H1 (cell line): ENCODE results near the gene MAP4K4. TPM values are rescaled to one million over a fixed set of nuclear protein-coding genes. Genes with fewer than 3 reads are reported as not detected.

Source experiments
- CTCF ChIA-PET: fragments of 300-600 bp; sonication (Branson Sonifier 250); formaldehyde crosslinking; loops from one replicate; lab custom pipeline; 2021; ENCODE audit not compliant: partially characterized antibody; lab: Charles Lee
- POLR2A ChIA-PET: fragments of 300-600 bp; sonication (Branson Sonifier 250); formaldehyde crosslinking; loops from one replicate; lab custom pipeline; 2021; ENCODE audit warnings: inconsistent platforms; ENCODE audit not compliant: partially characterized antibody; lab: Charles Lee
- DNase-seq, 2 experiments: peaks; one replicate each; pipeline versions ENCODE4 v3.0.0 to v3.0.0-alpha.2; 2010 to 2022; ENCODE audit warnings: low spot score in 2 of 2, low read depth in 1 of 2, mixed read lengths in 1 of 2
- FAIRE-seq: peaks from 2 replicates; lab custom pipeline; 2011; peaks lifted over from hg19 to GRCh38; lab: Jason Lieb, UNC
- H2AFZ ChIP-seq: 2 replicates; pipeline ENCODE4 v1.8.1; 2012; ENCODE audit warnings: low read length, inconsistent platforms
- H2AK5ac ChIP-seq: 2 replicates; pipeline ENCODE4 v1.6.1; 2013; ENCODE audit warnings: low read depth, low read length
- H2BK120ac ChIP-seq: replicated peaks from 2 replicates; pipeline ENCODE3; 2013; ENCODE audit warnings: low read depth, low read length, inconsistent platforms
- H2BK12ac ChIP-seq: 2 replicates; pipeline ENCODE4 v1.6.1; 2013; ENCODE audit warnings: low read depth, low read length
- H2BK15ac ChIP-seq: 2 replicates; pipeline ENCODE4 v1.6.1; 2013; ENCODE audit warnings: low read length
- H2BK20ac ChIP-seq: 2 replicates; pipeline ENCODE4 v1.6.1; 2013; ENCODE audit warnings: low read length
- H2BK5ac ChIP-seq: 2 replicates; pipeline ENCODE4 v1.6.1; 2013; ENCODE audit warnings: low read depth, low read length
- H3K14ac ChIP-seq: 2 replicates; pipeline ENCODE4 v1.6.1; 2013; ENCODE audit warnings: inconsistent platforms; ENCODE audit not compliant: insufficient read length
- H3K18ac ChIP-seq: 2 replicates; pipeline ENCODE4 v1.6.1; 2013; ENCODE audit warnings: low read length; ENCODE audit errors: extremely low read depth
- H3K23ac ChIP-seq: 2 replicates; pipeline ENCODE4 v1.6.1; 2013; ENCODE audit warnings: inconsistent platforms; ENCODE audit not compliant: insufficient read length
- H3K23me2 ChIP-seq: 2 replicates; pipeline ENCODE4 v1.6.1; 2013; ENCODE audit warnings: low read depth, low read length
- H3K27ac ChIP-seq: 2 replicates; pipeline ENCODE4 v1.6.1; 2011; ENCODE audit warnings: low read depth, low read length, inconsistent platforms
- H3K27me3 ChIP-seq, 4 experiments: replicated peaks in 1 of 4; 1 replicate in 1 of 4; 2 replicates in 3 of 4; pipeline versions ENCODE4 v1.6.1 to v1.8.1; 2011 to 2013; ENCODE audit warnings: low read length in 3 of 4, mild to moderate bottlenecking in 3 of 4, inconsistent platforms in 2 of 4, mixed read lengths in 2 of 4, moderate library complexity in 1 of 4; ENCODE audit not compliant: control insufficient read depth in 3 of 4, insufficient read depth in 3 of 4; ENCODE audit errors: extremely low read depth in 1 of 4
- H3K36me3 ChIP-seq, 4 experiments: 2 replicates each; pipeline versions ENCODE4 v1.6.1 to v1.8.1; 2011 to 2013; ENCODE audit warnings: mild to moderate bottlenecking in 4 of 4, low read length in 3 of 4, moderate library complexity in 2 of 4, control low read depth in 1 of 4, inconsistent platforms in 1 of 4; ENCODE audit not compliant: insufficient read depth in 4 of 4, control insufficient read depth in 2 of 4
- H3K4ac ChIP-seq: replicated peaks from 2 replicates; pipeline ENCODE3; 2013; ENCODE audit warnings: low read length, low read depth, mixed read lengths, inconsistent platforms; ENCODE audit not compliant: insufficient read length
- H3K4me1 ChIP-seq, 4 experiments: replicated peaks in 1 of 4; 1 replicate in 1 of 4; 2 replicates in 3 of 4; pipeline versions ENCODE4 v1.6.1 to v1.8.1; 2011 to 2013; ENCODE audit warnings: low read length in 3 of 4, inconsistent platforms in 2 of 4, mixed read lengths in 1 of 4; ENCODE audit not compliant: insufficient read depth in 4 of 4, control insufficient read depth in 3 of 4
- H3K4me2 ChIP-seq, 2 experiments: 2 replicates each; pipeline versions ENCODE4 v1.6.1 to v1.8.1; 2011 to 2013; ENCODE audit warnings: low read depth in 2 of 2, low read length in 2 of 2, control low read depth in 1 of 2, inconsistent platforms in 1 of 2, mild to moderate bottlenecking in 1 of 2; ENCODE audit not compliant: insufficient read depth in 1 of 2
- H3K4me3 ChIP-seq, 4 experiments: fragments of 200-600, 300-600 bp in 1 of 4; sonication (generic), shearing (Covaris generic), sonication (Bioruptor Twin) in 1 of 4; 2 replicates each; pipeline versions ENCODE4 v1.5.1 to v1.8.1; 2011 to 2016; ENCODE audit warnings: low read length in 4 of 4, low read depth in 3 of 4, control low read depth in 2 of 4, inconsistent platforms in 2 of 4, mild to moderate bottlenecking in 2 of 4, mixed read lengths in 1 of 4, moderate library complexity in 1 of 4; ENCODE audit not compliant: insufficient read depth in 2 of 4; ENCODE audit errors: extremely low read depth in 1 of 4
- H3K56ac ChIP-seq: replicated peaks from 2 replicates; pipeline ENCODE3; 2013; ENCODE audit warnings: low read depth, mild to moderate bottlenecking, mixed read lengths, low read length, inconsistent platforms; ENCODE audit not compliant: insufficient read length
- H3K79me1 ChIP-seq: 2 replicates; pipeline ENCODE4 v1.6.1; 2013; ENCODE audit warnings: low read depth, low read length, control low read depth
- H3K79me2 ChIP-seq, 2 experiments: 2 replicates each; pipeline versions ENCODE4 v1.6.1 to v1.8.1; 2012 to 2013; ENCODE audit warnings: low read length in 2 of 2, mild to moderate bottlenecking in 2 of 2, inconsistent platforms in 1 of 2; ENCODE audit not compliant: insufficient read depth in 2 of 2, control insufficient read depth in 1 of 2
- H3K9ac ChIP-seq, 4 experiments: replicated peaks in 1 of 4; 1 replicate in 1 of 4; 2 replicates in 3 of 4; pipeline versions ENCODE4 v1.6.1 to v1.8.1; 2011 to 2013; ENCODE audit warnings: low read depth in 3 of 4, low read length in 3 of 4, control low read depth in 2 of 4, mild to moderate bottlenecking in 2 of 4, moderate library complexity in 2 of 4, inconsistent platforms in 1 of 4; ENCODE audit errors: extremely low read depth in 1 of 4
- H3K9me3 ChIP-seq, 2 experiments: 2 replicates each; pipeline versions ENCODE4 v1.6.1 to v1.8.1; 2012 to 2013; ENCODE audit warnings: mild to moderate bottlenecking in 2 of 2, moderate library complexity in 2 of 2, control low read depth in 1 of 2, inconsistent platforms in 1 of 2, low read depth in 1 of 2, low read length in 1 of 2, mixed read lengths in 1 of 2; ENCODE audit not compliant: insufficient read depth in 2 of 2
- H4K20me1 ChIP-seq, 2 experiments: replicated peaks in 1 of 2; 2 replicates each; pipeline versions ENCODE3 to v1.8.1; 2011 to 2013; ENCODE audit warnings: inconsistent platforms in 2 of 2, low read length in 2 of 2, mild to moderate bottlenecking in 1 of 2; ENCODE audit not compliant: insufficient read depth in 2 of 2, control insufficient read depth in 1 of 2
- H4K5ac ChIP-seq: 2 replicates; pipeline ENCODE4 v1.6.1; 2013; ENCODE audit warnings: low read length, low read depth, mixed read lengths, inconsistent platforms; ENCODE audit not compliant: insufficient read length
- H4K8ac ChIP-seq: 2 replicates; pipeline ENCODE4 v1.8.0; 2013; ENCODE audit warnings: mild to moderate bottlenecking, moderate library complexity, low read length, inconsistent platforms; ENCODE audit not compliant: insufficient read depth; ENCODE audit errors: extremely low read depth
- H4K91ac ChIP-seq: replicated peaks from 2 replicates; pipeline ENCODE3; 2013; ENCODE audit warnings: low read length, mixed read lengths, inconsistent platforms; ENCODE audit not compliant: insufficient read length
- SIN3A ChIP-seq, 2 experiments: IDR thresholded peaks in 1 of 2; conservative IDR thresholded peaks in 1 of 2; 2 replicates each; pipeline ENCODE4 v1.6.1; 2011 to 2012; ENCODE audit warnings: low read length in 2 of 2, improper control_type of control experiment in 1 of 2, low read depth in 1 of 2, mild to moderate bottlenecking in 1 of 2
- SRF ChIP-seq: IDR thresholded peaks from 2 replicates; pipeline ENCODE4 v1.6.1; 2011; ENCODE audit warnings: mild to moderate bottlenecking, low read depth, low read length, moderate library complexity
- WGBS, 2 experiments: shearing (Covaris generic) in 1 of 2; methylation state at CpG; one replicate each; pipeline versions ENCODE4 v1.1.6 to v1.1.7; 2013 to 2015; ENCODE audit warnings: low lambda C conversion rate in 2 of 2, mixed read lengths in 2 of 2, inconsistent platforms in 1 of 2, low coverage in 1 of 2, missing lambda C conversion rate in 1 of 2; ENCODE audit not compliant: insufficient replicate concordance in 2 of 2, insufficient coverage in 1 of 2, insufficient read length in 1 of 2; ENCODE audit errors: extremely low coverage in 1 of 2, missing lambda C conversion rate in 1 of 2; 5-methylcytosine and 5-hydroxymethylcytosine counted together
- polyA plus RNA-seq, 7 experiments: library from polyadenylated mRNA; depleted of rRNA in 3 of 7; stranded (reverse) in 5 of 7; unstranded in 2 of 7; fragments of >200 nt in 5 of 7; fragments of 200-250 nt in 2 of 7; gene quantifications; 1 replicate in 5 of 7; 2 replicates in 1 of 7; 4 replicates in 1 of 7; pipeline versions ENCODE4 v1.2.1 to v1.2.3, GENCODE V29; 2011 to 2013; ENCODE audit warnings: missing spikeins in 2 of 7, mixed read lengths in 2 of 7
- total RNA-seq: library from RNA; stranded (reverse); fragmentation: NEBNext Ultra II Directional; extraction: Animal tissue kit (Norgen Biotek cat#: 25700); gene quantifications from 2 replicates; pipeline ENCODE4 v1.2.1, GENCODE V29; 2021

Gene MAP4K4
- total and polyA plus RNA-seq, 2 of the 8 experiments (the other 6 are each of a cell fraction or from before 2014, with no cell fraction given), result 53.2 to 138 TPM

DNA sequence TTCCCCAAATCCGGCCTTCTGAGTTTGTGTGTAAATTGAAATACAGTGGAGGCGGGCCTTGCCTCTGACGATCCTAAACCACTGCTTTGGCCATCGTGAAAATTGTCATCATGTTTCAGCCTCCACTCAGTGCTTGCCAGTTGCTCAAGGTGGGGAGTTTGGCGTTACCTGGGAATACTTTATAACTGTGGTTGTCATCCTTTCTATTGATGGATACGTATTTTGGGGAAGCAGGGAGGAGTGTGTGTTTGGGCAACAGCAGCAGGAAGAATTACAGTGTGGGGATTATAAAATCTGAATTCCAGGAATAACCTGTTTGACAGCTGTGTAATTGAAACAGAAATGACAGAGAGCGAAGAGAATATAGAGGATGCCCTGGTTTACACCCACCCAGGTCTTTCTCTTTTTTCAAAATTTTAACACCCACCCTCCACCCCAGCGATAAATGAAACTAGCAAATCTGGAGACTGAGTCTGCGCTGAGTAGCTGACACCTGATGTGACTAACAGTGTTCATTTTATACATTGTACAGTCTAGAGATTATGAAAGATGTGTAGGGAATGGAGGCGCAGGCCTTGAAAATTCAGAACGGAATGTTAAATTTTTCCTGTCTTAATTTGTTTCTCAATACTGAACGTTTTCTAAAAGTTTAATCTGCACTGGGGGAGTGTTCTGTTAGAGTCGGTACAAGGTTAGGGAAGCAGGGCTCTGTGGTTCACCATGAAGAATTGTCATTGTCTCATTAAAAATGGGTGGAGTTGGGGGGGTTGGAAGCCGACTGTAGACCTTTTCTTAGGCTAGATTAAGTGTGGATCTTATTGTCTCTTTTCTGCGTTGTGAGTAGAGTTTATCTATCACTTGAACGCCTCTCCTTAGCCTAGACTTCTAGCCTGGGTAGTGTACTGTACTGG, 1.6 kb downstream of the MAP4K4 start:
- Histone ChIP-seq H3K4me1 (peaks cover 4 to 9% (median 8%) of the 10 kb centered on the region in 4 experiments; a peak in 6 of 7 replicates), H2BK5ac (no peak overlapping the region), H3K56ac (no peak overlapping the region), H2BK15ac (no peak overlapping the region), H3K36me3 (no peaks in the 10 kb centered on the region; a peak in 1 of 8 replicates), H3K18ac (no peak overlapping the region), H4K20me1 (peaks cover 2 to 13% of the 10 kb centered on the region in 2 experiments), H3K9me3 (no peaks in the 10 kb centered on the region), H4K8ac (no peak overlapping the region), H4K5ac (no peak overlapping the region), H2AFZ (no peak overlapping the region), H3K23me2 (peaks cover 18% of the 10 kb centered on the region), H2AK5ac (no peak overlapping the region), H4K91ac (no peak overlapping the region), H3K4ac (no peak overlapping the region), H3K27ac (no peak overlapping the region), H3K14ac (no peak overlapping the region), H3K79me2 (peaks cover 25 to 60% of the 10 kb centered on the region in 2 experiments), H3K9ac (peak overlapping the region in 3 of 4 experiments; percentile 22 to 93 (median 76); a peak in 4 of 7 replicates), H2BK20ac (no peak overlapping the region), H2BK120ac (no peak overlapping the region), H3K23ac (no peak overlapping the region), H3K4me2 (peak overlapping the region; percentile 90 to 93), H3K79me1 (peaks cover 7% of the 10 kb centered on the region), H3K27me3 (no peaks in the 10 kb centered on the region), H2BK12ac (no peak overlapping the region), H3K4me3 (peak overlapping the region; percentile 86 to 94 (median 92))
- TF ChIP-seq SIN3A (conservative IDR thresholded peaks at IDR 0.05 in 1 of 2, IDR thresholded peaks at IDR 0.05 in 1 of 2; ENCODE audit: low read depth in 1 of 2, low read length in 2 of 2) (peak in 1 of 2 experiments; percentile 33; a peak in 1 of 4 replicates), SRF (no peak)
- DNase-seq (no peak), FAIRE-seq (no peak)
- WGBS, 2 experiments, result 28% methylated on average over 16 of the region's 16 CpGs; no CpG with 5 or more reads in 1 of the 2 experiments
- CTCF ChIA-PET, result interaction anchor here (0.6 to 1.7 kb wide), 10 partner anchors 7 to 357 kb away, joined by 3 to 7 read pairs (median 4); no protein-coding TSS in a partner anchor
- POLR2A ChIA-PET, result interaction anchor here (0.7 to 4.2 kb wide), 7 partner anchors 9 to 132 kb away, joined by 3 to 33 read pairs (median 5); no protein-coding TSS in a partner anchor
